HG03558 (cell line): ENCODE data around the gene VTA1.
"Not testable (repeated sequence)": the region's sequence is repeated elsewhere in the genome, so short reads cannot be mapped to it uniquely, and the experiment has no call there.

ENCODE experiments used
- ATAC-seq: cut with Tn5 transposase; IDR thresholded peaks from one replicate; pipeline ENCODE4 v1.9.1; 2021; ENCODE audit warnings: moderate number of reproducible peaks; ENCODE audit not compliant: unreplicated experiment; ENCODE audit errors: extremely low read depth

The VTA1 gene, protein sequence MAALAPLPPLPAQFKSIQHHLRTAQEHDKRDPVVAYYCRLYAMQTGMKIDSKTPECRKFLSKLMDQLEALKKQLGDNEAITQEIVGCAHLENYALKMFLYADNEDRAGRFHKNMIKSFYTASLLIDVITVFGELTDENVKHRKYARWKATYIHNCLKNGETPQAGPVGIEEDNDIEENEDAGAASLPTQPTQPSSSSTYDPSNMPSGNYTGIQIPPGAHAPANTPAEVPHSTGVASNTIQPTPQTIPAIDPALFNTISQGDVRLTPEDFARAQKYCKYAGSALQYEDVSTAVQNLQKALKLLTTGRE

GRCh38 chr6:142146828-142147662, at the start of gene VTA1, which contains the start of gene NMBR:
TSS of gene VTA1 (plus strand) at chr6:142147263. CDS start at chr6:142147288, 25 bp downstream.
TSS of gene NMBR (minus strand) at chr6:142147122. CDS start at chr6:142088658, 58,464 bp downstream.
- peak; percentile 95 for ATAC-seq

DNA sequence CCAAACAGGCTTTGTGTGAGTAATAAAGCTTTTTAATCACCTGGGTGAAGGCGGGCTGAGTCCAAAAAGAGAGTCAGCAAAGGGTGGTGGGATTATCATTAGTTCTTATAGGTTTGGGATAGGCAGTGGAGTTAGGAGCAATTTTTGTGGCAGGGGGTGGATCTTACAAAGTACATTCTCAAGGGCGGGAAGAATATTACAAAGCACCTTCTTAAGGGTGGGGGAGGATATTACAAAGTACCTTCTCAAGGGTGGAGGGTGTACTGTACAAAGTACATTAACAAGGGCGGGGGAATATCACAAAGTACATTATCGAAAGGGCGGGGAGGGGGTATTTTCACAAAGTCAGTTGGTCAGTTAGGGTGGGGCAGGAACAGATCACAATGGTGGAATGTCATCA, 42.2 kb upstream of the VTA1 start:
- not testable (repeated sequence) for ATAC-seq

DNA sequence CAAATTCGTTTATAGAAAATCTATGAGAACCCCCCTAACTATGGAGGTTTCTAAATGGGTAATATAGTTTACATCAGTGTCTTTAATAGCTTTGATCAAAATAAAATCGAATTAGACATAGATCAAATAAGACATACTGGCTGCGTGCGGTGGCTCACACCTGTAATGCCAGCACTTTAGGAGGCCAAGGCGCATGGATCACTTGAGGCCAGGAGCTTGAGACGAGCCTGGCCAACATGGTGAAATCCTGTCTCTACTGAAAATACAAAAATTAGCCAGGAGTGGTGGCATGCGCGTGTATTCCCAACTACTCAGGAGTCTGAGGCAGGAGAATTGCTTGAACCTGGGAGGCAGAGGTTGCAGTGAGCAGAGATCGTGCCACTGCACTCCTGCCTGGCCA, 36.2 kb upstream of the VTA1 start:
- not testable (repeated sequence) for ATAC-seq

DNA sequence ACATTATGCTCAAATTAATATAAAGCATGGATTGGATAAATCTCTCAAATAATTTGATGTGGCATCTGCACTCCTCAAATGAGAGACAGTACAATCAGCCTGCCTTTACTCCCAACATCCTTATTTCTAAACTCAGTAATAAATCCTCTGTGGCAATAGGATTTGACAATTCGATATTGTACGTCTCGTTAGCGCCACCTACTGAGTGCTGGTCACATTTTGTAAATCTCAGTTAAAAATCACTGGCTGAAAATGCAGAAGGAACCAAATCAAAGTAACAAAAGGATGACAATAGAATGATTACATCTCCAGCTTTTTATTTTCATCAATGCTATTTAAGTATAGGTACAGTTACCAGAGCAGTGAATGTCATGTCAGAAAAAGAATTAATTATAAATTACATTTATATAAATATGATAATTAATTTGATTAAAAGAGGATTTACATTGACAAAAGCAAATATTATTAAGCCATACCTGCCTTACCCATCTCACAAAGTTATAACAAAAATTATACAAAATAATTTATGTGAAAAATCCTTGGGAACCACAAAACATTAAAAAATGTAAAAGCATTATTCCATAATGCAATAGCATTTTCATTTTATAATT, 34.5 kb upstream of the VTA1 start:
- ATAC-seq: no peak

- no peak for ATAC-seq
These were observed 29.7 kb upstream of the VTA1 start for GRCh38 chr6:142117366-142117765.

DNA sequence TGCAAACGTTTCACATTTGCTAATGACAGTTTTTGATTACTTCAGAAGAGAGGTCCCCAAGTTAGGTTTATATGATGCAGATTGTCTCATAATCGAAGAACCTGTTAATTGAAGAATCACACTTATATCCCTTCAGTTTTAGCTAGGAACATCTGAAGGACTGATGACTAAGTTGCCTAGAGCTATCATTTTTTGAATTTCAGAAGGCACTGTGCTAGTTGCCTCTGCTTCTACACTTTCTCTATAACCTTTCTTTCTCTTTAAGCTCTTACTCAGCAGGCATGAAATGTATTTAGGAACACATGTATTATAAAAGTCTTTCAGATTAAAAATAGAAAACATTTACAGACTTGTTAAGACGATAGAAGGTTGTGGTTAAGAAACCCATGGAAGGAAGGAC, 28.7 kb upstream of the VTA1 start:
- ATAC-seq: no peak

GRCh38 chr6:142118925-142119324, 28.1 kb upstream of the VTA1 start:
- ATAC-seq: no peak

DNA sequence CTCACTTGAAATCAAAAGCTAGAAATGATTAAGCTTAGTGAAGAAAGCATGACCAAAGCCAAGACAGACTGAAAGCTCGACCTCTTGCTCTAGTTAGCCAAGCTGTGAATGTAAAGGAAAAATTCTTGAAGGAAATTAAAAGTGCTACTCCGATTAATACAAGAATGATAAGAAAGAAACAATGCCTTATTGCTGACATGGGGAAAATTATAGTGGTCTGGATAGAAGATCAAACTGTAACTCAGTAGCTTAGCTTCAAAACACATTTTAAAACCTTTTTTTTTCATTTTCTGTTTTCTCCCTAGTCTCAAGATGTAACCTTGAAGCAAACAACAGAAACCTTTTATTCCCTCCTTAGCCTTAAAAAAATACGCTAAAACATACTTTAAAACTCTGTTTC, 25.7 kb upstream of the VTA1 start:
- no peak for ATAC-seq

- ATAC-seq: no peak
These were observed 16.2 kb upstream of the VTA1 start for GRCh38 chr6:142130814-142131213.

GRCh38 chr6:142132625-142133024, 14.4 kb upstream of the VTA1 start, which contains the start of gene GJE1:
TSS of gene GJE1 (plus strand) at chr6:142132925. CDS start at chr6:142133159, 234 bp downstream.
- no peak for ATAC-seq

- ATAC-seq: no peak
These were observed 8.2 kb upstream of the VTA1 start for GRCh38 chr6:142138876-142139275.

GRCh38 chr6:142141531-142141930, 5.5 kb upstream of the VTA1 start:
- ATAC-seq: not testable (repeated sequence)

DNA sequence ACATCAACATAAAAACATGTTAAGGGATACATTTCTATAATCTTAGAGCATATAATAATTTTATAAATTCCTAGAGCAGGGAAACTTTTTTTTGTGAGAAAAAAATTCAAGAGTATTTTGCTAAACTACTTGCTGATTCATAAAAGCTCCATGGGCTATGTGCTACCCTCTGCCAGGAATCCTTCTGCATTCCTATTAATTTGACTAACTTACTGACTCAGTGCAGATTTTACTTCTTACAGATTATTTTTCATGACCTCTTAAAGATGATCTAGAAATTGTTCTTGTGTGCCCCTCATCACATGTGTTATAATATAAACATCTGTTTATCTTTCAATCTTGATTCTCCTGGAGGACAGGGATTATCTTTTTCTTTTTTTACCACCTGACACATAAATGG, 5.7 kb downstream of the VTA1 start:
- ATAC-seq: no peak

DNA sequence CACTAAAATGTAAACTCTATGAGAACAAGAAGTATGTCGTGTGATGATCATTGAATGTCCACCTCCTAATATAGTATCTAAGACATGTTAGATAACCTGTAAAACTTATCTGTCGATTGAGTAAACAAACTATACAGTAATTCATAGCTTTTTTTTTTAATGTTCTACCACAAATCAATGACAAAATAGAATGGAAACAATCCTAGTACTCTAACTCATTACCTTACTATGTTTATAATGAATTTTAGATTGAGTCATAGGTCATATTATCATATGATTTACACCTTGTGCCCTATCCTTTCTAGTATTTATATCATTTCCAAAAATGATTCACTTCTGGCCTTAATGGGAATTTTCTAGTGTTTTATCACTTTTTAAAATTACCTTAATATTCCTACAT, 6.1 kb downstream of the VTA1 start:
- ATAC-seq: no peak

DNA sequence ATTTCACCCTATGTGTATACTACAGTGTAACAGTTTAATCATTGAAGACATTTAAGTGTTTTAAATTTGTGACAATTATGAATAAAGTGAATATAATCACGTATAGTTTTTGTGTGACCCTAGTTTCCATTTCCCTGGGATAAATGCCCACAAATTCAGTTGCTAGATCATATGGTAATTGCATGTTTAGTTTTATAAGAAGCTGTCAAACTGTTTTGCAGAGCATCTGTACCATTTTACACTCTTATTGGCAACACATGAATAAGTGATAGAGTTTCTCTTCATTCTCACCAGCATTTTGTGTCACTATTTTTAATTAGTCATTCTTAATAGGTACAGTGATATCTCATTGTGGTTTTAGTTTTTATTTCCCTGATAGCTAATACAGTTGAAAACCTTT, 7.3 kb downstream of the VTA1 start:
- no peak for ATAC-seq

GRCh38 chr6:142155091-142155490, 8.0 kb downstream of the VTA1 start:
- no peak for ATAC-seq

- ATAC-seq: no peak
These were observed 9.1 kb downstream of the VTA1 start for GRCh38 chr6:142155895-142156757.

GRCh38 chr6:142156758-142157068, 9.7 kb downstream of the VTA1 start:
- ATAC-seq: not testable (repeated sequence)

GRCh38 chr6:142162780-142163179, 15.7 kb downstream of the VTA1 start:
- no peak for ATAC-seq

DNA sequence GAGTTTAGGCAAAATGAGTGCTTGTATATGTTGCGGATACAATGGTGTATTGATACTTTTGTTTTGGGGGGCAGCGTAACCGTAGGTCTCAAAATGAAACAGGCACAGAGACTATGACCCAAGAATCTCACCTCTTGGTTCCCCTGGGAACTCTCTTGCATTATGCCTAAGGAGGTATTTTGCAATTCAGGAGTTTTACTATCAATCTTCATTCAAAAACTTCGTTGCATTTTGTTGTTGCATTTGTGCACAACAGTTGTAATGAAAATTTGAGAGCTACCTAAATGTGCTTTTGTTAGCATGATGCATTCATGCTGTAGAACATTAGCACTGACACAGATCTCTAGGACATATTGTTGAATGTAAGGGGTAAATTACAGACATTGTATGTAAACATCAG, 18.2 kb downstream of the VTA1 start:
- ATAC-seq: no peak
